ENCODE data around the gene PRELP.

DNA sequence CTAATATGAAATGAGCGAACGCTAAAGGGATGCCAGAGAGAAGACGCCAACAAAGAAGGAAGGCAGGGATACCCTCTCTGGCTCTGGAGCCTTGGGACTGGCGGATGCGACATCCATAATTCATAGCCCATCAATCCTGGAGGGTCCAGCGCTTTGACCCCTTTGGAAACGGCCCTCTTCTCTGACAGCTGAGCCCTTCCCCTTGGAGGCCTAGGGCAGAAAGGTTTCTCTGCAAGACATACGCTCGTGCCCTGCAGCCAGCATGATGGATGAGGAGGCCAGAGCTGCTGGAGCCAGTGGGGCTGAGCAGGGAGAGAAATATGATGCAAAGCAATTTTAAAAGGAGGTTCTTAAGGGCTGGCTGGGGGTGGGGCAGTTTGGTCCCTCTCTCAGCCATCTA lies 40.6 kb downstream of the PRELP start:
- TF ChIP-seq CTCF (IDR thresholded peaks at IDR 0.05) (no peak), POLR2AphosphoS5 (IDR thresholded peaks at IDR 0.05) (no peak)
